Measurements from ENCODE around the gene LECT2.

Gene LECT2

DNA sequence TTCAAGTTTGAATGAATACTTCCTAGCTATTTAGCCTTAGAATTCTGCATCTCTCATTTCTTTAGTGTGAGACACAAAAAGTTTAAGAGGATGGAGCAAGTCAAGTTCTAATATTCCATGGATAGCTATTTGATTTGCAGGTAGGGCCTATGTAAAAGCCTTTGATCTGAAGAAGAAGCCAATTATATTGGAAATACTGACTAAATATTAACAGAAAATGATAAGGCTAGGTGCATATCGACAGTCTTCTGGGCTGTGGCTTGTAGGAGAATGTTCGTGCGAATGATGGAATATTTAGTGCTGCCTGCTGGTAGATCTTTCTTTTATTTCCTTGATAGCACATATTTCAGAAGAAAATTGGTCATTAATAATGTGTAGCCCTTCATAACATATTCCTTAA, at the start of gene LECT2:
Gene LECT2 (minus strand): TSS at position 85 of the 400 bp plus-strand sequence. CDS start 150 bp downstream, outside the sequence.
- DNase-seq (ENCODE audit: low read depth in 2 of 2): no peak

DNA sequence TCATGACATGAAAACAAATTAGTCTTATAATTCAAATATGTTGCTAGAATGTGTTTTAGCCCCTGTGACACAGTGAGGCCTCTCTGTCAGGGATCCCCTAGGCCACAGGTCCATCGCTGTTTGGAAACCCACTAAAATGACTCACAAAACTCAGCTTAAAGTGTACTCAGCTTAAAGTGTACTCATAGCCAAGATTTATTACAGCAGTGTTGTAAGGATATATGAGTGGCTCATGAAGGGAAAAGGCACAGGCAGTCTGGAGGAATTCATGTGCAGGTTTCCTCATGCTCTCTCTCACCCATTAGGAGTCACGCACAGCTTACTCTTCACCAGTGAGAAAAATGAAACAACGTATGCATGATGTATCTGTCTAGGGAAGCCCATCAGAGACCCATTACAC, 49.7 kb upstream of the LECT2 start:
- no peak for DNase-seq (ENCODE audit: low read depth in 2 of 2)

DNA sequence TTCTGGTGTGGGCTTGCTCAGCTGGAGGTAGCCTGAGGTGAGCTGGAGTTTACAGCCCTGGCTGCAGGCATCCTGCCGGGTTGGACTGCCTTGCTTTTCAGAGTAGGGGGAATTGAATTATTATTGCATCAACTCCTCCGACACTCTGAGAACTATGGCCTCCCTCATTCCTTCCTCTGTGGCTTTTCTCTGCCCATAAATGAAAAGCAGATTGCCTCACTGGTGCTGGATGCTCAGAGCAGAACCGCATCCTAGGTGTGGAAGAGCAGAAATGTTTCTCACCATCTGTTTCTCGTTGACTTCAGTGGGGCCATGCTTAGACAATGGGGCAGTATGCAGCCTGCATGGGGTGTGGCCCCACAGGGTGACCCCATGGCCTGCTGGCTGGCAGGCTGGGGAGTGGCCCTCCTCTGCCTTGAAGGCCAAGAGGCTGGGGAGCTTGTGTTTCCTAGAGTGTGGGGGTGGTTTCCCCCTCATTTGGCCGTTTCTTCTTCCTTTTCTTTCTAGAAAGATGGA, 46.7 kb upstream of the LECT2 start:
- DNase-seq (ENCODE audit: low read depth in 2 of 2): no peak

DNA sequence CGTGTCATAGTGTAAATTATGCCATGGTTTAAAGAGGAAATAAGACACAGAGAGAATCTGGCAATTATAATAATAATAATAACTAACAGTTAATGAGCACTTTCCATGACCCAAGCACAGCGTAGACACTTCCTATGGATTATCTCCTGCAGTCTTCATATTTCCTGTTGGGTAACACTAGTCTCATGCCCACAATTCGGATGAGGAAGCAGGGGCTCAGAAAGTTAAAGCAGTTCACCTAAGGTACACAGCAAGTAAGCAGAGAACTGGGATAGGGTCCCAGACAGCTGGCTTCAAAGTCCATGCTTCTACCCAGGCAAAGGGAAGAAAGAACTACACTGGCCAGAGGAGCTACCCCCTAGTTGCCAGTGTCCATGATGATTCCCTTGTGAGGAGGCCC, 46.1 kb upstream of the LECT2 start:
- no peak for DNase-seq (ENCODE audit: low read depth in 2 of 2)

GRCh38 chr5:136000147-136000546, 45.4 kb upstream of the LECT2 start:
- no peak for DNase-seq (ENCODE audit: low read depth in 2 of 2)

DNA sequence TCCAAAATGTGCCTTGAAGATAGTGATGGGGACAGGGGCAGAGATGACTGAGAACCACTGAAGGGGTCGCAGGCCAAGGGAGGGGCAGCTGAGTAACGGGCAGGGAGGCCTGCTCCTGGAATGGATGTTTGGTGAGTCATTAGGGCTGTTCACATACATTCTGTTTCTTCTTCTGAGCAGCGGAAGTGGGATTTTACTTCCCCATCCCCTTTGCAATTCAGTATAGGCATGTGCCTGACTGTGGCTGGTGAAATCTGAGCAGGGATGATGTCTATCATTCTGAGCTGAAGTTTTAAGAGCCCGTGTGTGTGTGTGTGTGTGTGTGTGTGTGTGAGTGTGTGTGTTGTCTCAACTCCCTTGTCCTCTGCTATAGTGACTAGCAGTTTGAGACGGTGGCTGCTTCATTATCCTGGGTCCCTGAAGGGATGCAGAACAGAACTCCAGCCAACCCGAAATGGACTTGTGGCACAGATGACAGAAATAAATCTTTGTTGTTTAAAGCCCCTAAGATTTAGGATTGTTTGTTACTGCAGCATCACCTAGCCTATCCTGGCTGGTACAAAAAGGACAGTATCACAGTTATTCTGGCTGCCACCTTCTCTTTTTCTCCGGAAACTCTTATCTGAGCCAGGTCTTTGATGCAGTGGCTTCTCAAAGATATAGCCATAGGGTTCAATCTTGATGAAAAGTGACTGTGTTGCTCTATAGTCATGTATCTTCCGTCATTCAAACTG, 44.8 kb upstream of the LECT2 start:
- no peak for DNase-seq (ENCODE audit: low read depth in 2 of 2)

DNA sequence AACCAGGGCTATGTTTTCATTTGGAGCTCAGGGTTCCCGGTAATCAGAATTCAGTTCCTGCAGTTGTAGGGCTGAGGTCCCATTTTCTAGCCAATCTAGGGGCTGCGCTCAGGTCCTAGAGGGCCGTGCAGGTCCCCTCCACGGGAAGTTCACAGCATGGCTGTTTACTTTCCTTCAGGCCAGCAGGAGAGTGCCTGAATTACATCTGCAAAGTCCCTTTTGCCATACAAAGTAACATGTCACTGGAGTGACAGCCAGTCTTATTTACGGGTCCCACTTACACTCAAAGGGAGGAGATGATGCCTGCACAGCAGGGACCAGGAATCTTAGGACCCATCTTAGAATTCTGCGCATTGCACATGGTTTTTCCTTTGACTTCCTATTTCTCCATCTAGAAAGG, 44.1 kb upstream of the LECT2 start:
- DNase-seq (ENCODE audit: low read depth in 2 of 2): no peak

DNA sequence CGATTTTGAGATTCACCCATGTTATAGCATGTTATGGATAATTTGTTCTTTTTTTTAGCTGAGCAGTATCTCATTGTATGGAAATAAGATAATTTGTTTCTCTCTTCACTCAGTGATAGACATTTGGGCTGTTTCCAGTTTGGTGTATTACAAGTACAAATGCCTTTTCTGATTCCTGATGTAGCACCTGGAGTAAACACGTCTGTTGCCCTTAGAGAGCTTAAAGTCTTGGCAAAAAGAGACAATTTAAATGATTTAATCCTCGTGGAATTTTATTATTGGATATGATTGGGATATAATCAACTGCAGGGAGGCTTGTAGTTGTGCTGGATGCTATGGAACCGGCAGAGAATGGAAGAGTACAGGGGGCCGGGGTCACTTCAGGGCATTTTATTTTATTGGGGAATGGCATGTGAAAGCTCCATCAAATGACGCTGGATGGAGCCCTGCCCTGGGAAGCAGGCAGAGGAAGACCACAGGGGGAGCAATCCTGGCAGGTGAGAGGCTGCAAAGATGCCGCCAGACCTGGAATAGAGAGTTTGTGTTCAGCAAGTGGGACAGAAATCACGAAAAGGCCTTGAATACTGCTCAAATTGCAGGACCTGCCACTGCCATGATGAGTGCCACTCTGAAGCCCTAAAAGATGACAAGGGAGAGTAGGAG, 43.0 kb upstream of the LECT2 start:
- no peak for DNase-seq (ENCODE audit: low read depth in 2 of 2)

- no peak for DNase-seq (ENCODE audit: low read depth in 2 of 2)
Measured at GRCh38 chr5:135996611-135997010, 41.8 kb upstream of the LECT2 start.

DNA sequence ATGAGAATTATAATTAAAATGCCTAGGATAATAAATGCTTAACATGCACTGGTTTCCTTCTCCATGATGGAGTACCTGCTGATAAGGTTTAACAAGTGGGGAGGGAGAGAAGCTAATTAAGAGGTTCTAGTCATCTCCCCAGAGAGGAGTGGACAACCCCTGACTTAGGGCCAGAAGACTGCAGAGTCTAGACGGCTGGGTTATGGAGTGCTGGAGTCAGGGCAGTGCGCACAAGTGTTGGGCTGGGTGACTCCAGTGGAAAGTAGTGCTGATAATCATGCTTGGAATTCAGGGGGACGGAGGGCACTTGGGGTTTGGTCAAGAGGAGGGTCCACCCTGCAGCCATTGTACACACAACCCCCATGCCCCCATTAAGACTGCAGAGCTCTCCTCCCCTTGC, 41.2 kb upstream of the LECT2 start:
- DNase-seq (ENCODE audit: low read depth in 2 of 2): no peak

DNA sequence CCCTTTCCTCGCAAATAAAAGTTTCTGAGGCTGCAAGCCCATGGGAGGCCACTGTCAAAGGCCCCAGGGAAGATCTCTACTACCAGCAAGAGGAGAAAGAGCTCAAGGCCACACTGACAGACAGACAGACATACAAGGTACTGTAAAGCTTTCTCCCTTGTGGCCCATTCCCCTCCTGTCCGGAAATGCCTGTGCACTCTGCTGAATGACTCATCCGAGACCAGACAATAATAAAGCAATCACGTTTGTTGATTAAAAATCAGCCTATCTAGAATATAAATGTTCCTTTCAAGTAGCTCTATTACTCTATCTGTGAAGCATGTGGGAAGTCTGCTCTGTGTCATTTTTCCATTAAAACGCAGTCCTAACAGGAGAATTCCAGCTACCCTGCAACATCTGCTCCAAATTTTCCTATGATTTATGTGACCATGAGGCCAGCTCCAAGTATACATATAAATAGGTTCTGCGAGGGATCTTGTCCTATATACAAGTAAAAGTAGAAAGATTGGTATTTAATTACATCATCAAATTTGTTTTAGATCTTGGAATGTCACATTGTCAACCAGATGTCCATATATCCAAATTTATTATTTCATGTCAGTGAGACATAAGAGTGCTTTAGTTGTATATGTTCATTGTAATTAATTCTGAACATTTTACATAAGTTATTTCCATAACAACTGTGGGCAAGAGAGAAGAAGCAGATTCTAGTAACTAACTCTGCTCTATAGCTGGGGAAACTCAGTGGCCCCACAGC, 39.3 kb upstream of the LECT2 start:
- DNase-seq (ENCODE audit: low read depth in 2 of 2): no peak

DNA sequence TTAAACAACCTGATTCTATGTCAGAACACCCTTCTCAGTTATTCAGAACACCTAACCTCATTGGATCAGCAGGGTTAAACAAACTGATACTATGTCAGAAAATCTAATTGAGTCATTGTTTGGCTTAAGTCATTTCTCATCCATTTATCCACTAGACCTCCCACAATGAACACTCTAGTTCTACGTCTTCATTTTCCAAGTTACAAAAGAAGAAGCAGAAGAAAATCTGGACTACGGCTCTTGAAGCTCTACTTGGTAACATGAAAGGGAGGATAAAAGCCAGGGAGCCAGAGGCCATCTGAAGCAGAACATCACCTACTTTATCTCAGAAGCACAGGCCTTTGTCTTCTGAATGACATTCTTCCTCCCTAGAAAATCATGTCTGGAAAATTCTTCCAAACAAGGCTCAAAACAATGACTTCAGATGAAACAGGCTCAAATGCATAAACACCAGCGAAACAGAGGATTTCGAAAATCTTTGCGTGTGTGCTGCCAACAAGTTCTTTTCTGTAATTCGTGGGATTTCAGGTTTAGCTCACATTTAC, 38.6 kb upstream of the LECT2 start:
- no peak for DNase-seq (ENCODE audit: low read depth in 2 of 2)

- DNase-seq (ENCODE audit: low read depth in 2 of 2): no peak
Measured at GRCh38 chr5:135991429-135991828, 36.6 kb upstream of the LECT2 start.

GRCh38 chr5:135990528-135991255, 35.9 kb upstream of the LECT2 start:
- DNase-seq (ENCODE audit: low read depth in 2 of 2): no peak

DNA sequence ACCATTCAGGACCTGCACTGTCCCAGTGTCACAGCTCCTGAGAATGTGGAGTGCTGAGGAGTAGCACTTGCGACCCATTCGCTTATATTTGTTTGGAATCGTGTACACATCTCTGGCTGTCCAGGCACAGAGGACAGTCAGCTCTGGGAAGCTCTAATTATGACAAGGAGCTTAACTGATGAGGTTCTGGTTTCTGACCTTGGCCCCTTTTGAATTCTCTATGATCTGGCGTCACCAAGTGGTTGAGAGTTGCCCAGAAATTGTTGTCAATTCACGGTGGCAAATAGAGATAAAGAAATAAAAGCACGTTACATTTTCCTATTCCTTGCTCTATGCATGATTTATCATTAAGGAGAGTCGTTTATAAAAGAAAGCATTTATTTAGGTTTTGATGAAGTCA, 34.9 kb upstream of the LECT2 start:
- no peak for DNase-seq (ENCODE audit: low read depth in 2 of 2)

- no peak for DNase-seq (ENCODE audit: low read depth in 2 of 2)
Measured at GRCh38 chr5:135988546-135988945, 33.8 kb upstream of the LECT2 start.

DNA sequence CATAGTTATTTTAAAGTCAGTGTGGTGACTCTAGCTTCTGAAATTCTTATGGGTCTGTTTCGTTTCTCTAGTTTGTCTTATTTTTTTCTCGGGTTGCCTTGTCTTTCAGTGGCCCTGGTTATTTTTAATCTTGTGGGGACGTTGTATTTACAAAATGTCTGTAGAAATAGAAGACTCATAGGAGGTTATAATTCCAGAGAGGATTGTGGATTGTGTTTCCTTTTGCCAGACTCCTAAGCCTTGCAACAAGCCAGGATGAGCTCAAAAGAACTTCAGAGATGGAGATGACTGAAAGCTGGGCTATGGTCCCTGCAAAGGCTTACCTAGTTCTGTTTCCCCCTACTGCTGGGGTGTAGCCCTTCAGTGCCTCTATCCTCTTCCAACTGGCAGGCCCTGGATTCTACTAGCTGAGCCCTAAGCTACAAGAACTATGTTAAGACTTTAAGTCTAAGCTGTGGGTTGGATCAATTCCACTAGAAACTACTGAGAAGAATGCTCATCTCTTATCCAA, 32.2 kb upstream of the LECT2 start:
- no peak for DNase-seq (ENCODE audit: low read depth in 2 of 2)

DNA sequence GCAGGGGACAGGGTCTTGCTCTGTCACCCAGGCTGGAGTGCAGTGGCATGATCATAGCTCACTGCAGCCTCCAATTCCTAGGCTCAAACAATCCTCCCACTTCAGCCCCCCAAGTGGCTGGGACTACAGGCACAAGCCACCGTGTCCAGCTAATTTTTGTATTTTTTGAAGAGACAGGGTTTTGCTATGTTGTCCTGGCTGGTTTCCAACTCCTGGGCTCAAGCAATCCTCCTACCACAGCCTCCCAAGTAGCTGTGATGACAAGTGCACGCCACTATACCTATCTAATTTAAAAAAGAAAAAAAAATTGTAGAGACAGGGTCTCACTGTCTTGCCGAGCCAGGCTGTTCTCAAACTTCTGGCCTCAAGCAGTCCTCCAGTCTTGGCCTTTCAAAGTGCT, 31.6 kb upstream of the LECT2 start:
- no peak for DNase-seq (ENCODE audit: low read depth in 2 of 2)

DNA sequence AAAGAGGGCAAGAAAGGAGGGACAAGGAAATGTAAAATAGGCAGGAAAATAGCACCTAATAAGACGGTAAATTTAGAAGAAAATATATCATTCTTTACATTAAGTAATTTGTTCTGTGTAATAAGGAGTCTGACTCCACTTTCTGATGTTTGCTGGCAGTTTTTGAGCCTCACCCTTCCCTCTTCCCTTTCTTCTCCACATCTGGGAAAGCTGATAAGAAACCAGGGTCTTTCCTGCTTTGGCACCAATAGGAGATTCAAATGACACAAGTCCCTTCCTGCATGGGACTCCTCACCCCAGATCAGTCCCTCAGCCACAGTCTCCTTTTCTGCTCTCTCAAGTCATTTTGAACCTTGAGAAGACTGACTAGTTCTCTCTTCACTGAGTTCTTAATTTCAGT, 31.2 kb upstream of the LECT2 start:
- no peak for DNase-seq (ENCODE audit: low read depth in 2 of 2)

DNA sequence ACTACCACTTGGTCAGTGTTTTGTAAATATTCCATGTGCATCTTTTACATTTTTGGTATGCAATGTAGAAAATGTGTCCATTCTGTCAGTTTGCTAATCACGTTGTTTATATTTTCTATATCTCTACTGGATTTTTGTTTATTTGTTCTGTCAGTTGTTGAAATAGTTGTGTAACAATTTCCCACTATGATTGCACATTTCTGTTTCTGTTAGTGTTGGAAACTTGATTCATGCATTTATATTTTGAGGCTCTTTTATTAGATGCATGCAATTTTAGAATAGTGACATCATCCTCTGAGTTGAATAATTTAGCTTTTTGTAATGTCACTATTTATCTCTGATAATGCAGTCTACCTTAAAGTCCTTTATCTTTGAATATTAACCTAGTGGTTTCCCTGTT, 25.8 kb upstream of the LECT2 start:
- DNase-seq (ENCODE audit: low read depth in 2 of 2): no peak

GRCh38 chr5:135979510-135979909, 24.7 kb upstream of the LECT2 start:
- no peak for DNase-seq (ENCODE audit: low read depth in 2 of 2)

Data from activated CD4-positive, alpha-beta T cell treated with anti-CD3 and anti-CD28 coated beads for 24 hours (primary cell).